Chondrocyte (in vitro differentiated cells): ENCODE measurements around the gene SLC5A11. TPM values are rescaled to one million over a fixed set of nuclear protein-coding genes. Genes with fewer than 3 reads are reported as not detected.

Experiments used
- DNase-seq: peaks from one replicate; pipeline ENCODE4 v3.0.0; 2021; ENCODE audit warnings: mixed read lengths, low spot score
- H3K27ac Mint-ChIP-seq: one replicate; pipeline ENCODE4 v1.8.0; 2021; ENCODE audit warnings: mild to moderate bottlenecking, moderate library complexity, mixed read lengths; ENCODE audit not compliant: unreplicated experiment
- H3K27me3 Mint-ChIP-seq: 2 replicates; pipeline ENCODE4 v1.8.0; 2021; ENCODE audit warnings: low read depth, mixed read lengths
- H3K36me3 Mint-ChIP-seq: 2 replicates; pipeline ENCODE4 v1.8.0; 2021; ENCODE audit warnings: low read depth, mixed read lengths
- H3K4me1 Mint-ChIP-seq: 2 replicates; pipeline ENCODE4 v1.8.0; 2021; ENCODE audit warnings: low read depth, mild to moderate bottlenecking, mixed read lengths
- H3K4me3 Mint-ChIP-seq: one replicate; pipeline ENCODE4 v1.8.0; 2021; ENCODE audit warnings: mild to moderate bottlenecking, moderate library complexity, mixed read lengths; ENCODE audit not compliant: unreplicated experiment
- H3K9me3 Mint-ChIP-seq: 2 replicates; pipeline ENCODE4 v1.8.0; 2021; ENCODE audit warnings: low read depth, mixed read lengths
- CTCF ChIP-seq: fragments of 200-600 bp; sonication (generic); IDR thresholded peaks from 2 replicates; pipeline ENCODE4 v1.5.0; 2021; ENCODE audit warnings: antibody characterized with exemption, mild to moderate bottlenecking, moderate library complexity
- total RNA-seq: library from RNA; stranded (reverse); gene quantifications from 3 replicates; pipeline ENCODE4 v1.2.1, GENCODE V29; 2021

SLC5A11 gene
- total RNA-seq, 1 donor from 2014 or later = not detected

- Mint-ChIP-seq H3K27ac (no peak overlapping the region), H3K9me3 (no peaks in the 10 kb centered on the region), H3K36me3 (no peaks in the 10 kb centered on the region), H3K4me1 (no peaks in the 10 kb centered on the region), H3K4me3 (no peak overlapping the region), H3K27me3 (no peaks in the 10 kb centered on the region)
- no peak for TF ChIP-seq CTCF
- DNase-seq = no peak
These were observed 63.0 kb downstream of the SLC5A11 start for GRCh38 chr16:24908716-24909115.

GRCh38 chr16:24909856-24910255 is 64.1 kb downstream of the SLC5A11 start:
- no peak for TF ChIP-seq CTCF
- Mint-ChIP-seq H3K27ac (no peak overlapping the region), H3K4me1 (no peaks in the 10 kb centered on the region)

GRCh38 chr16:24915019-24915418 is 69.3 kb downstream of the SLC5A11 start:
- no peak for DNase-seq
- no peaks in the 10 kb centered on the region for H3K27me3 Mint-ChIP-seq
- no peak overlapping the region for H3K27ac Mint-ChIP-seq
- no peaks in the 10 kb centered on the region for H3K9me3 Mint-ChIP-seq
- no peak overlapping the region for H3K4me3 Mint-ChIP-seq
- H3K36me3 Mint-ChIP-seq = peaks cover 18% of the 10 kb centered on the region
- no peak for TF ChIP-seq CTCF
- H3K4me1 Mint-ChIP-seq = no peaks in the 10 kb centered on the region

More at GRCh38 chr16:24909856-24910255, 64.1 kb downstream of the SLC5A11 start:
- no peaks in the 10 kb centered on the region for H3K9me3 Mint-ChIP-seq
- no peak overlapping the region for H3K4me3 Mint-ChIP-seq
- no peaks in the 10 kb centered on the region for H3K36me3 Mint-ChIP-seq
- no peak for DNase-seq
- no peaks in the 10 kb centered on the region for H3K27me3 Mint-ChIP-seq

GRCh38 chr16:24915576-24915975 is 69.8 kb downstream of the SLC5A11 start:
- no peaks in the 10 kb centered on the region for H3K27me3 Mint-ChIP-seq
- no peak for DNase-seq
- no peak for TF ChIP-seq CTCF
- H3K27ac Mint-ChIP-seq = no peak overlapping the region
- H3K9me3 Mint-ChIP-seq = no peaks in the 10 kb centered on the region
- no peak overlapping the region for H3K4me3 Mint-ChIP-seq
- H3K36me3 Mint-ChIP-seq = peaks cover 19% of the 10 kb centered on the region
- H3K4me1 Mint-ChIP-seq = no peaks in the 10 kb centered on the region

GRCh38 chr16:24917236-24917635 is 71.5 kb downstream of the SLC5A11 start:
- TF ChIP-seq CTCF = no peak
- Mint-ChIP-seq H3K27ac (no peak overlapping the region), H3K4me1 (no peaks in the 10 kb centered on the region)

More at GRCh38 chr16:24917236-24917635, 71.5 kb downstream of the SLC5A11 start:
- no peak for DNase-seq
- H3K27me3 Mint-ChIP-seq = no peaks in the 10 kb centered on the region
- H3K36me3 Mint-ChIP-seq = peaks cover 31% of the 10 kb centered on the region
- no peaks in the 10 kb centered on the region for H3K9me3 Mint-ChIP-seq
- H3K4me3 Mint-ChIP-seq = no peak overlapping the region
